Astrocyte (in vitro differentiated cells and primary cell): ENCODE data around the gene PIK3C3.

ENCODE experiments used
- EZH2 ChIP-seq: IDR thresholded peaks from 2 replicates; pipeline ENCODE4 v1.6.1; 2012; ENCODE audit warnings: mild to moderate bottlenecking, low read length, inconsistent platforms; ENCODE audit not compliant: insufficient read depth
- TF ChIP-seq, protein P1 (sequence below): IDR thresholded peaks from 2 replicates; pipeline ENCODE4 v1.5.1; 2011; ENCODE audit warnings: low read depth, mild to moderate bottlenecking, inconsistent platforms, low read length, moderate library complexity; ENCODE audit not compliant: insufficient read depth

DNA sequence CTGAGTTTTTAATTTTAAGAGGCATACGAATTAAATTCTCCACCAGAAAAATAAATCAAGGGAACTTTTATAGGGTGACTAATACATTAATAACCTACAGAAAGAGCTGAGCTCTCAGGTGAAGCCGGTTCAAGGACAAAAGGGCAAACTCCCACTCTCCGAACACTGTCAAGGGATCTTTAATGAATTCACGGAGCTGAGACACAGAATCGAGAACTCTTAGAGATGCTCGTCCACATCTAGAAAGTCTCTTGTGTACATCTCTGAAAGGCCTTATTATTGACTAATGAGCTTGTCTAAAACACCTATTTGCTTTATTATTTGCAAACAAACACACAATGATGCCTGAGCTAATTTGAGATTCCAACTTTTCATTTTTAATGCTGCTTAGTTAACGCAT is 33.3 kb upstream of the PIK3C3 start:
- TF ChIP-seq, protein P1, sequence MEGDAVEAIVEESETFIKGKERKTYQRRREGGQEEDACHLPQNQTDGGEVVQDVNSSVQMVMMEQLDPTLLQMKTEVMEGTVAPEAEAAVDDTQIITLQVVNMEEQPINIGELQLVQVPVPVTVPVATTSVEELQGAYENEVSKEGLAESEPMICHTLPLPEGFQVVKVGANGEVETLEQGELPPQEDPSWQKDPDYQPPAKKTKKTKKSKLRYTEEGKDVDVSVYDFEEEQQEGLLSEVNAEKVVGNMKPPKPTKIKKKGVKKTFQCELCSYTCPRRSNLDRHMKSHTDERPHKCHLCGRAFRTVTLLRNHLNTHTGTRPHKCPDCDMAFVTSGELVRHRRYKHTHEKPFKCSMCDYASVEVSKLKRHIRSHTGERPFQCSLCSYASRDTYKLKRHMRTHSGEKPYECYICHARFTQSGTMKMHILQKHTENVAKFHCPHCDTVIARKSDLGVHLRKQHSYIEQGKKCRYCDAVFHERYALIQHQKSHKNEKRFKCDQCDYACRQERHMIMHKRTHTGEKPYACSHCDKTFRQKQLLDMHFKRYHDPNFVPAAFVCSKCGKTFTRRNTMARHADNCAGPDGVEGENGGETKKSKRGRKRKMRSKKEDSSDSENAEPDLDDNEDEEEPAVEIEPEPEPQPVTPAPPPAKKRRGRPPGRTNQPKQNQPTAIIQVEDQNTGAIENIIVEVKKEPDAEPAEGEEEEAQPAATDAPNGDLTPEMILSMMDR = no peak
- no peak for TF ChIP-seq EZH2
